ENCODE measurements around the gene FALEC. TPM values are rescaled to one million over a fixed set of nuclear protein-coding genes. Genes with fewer than 3 reads are reported as not detected.

Gene FALEC
- total RNA-seq, 1 experiment from 2014 or later, result 0.59 TPM

- peaks cover 15% of the 10 kb centered on the region for H3K4me1 Mint-ChIP-seq (ENCODE audit: low read depth, unreplicated experiment)
- H3K36me3 ChIP-seq (ENCODE audit: control insufficient read depth, insufficient read depth, low read length), result no peaks in the 10 kb centered on the region
- no peaks in the 10 kb centered on the region for H3K27me3 ChIP-seq (replicated peaks; ENCODE audit: control insufficient read depth, insufficient read depth, low read length)
- no peak overlapping the region for H3K4me3 ChIP-seq (ENCODE audit: low read depth, low read length)
- H3K9me3 Mint-ChIP-seq (ENCODE audit: unreplicated experiment), result no peaks in the 10 kb centered on the region
- POLR2A ChIA-PET, result interaction anchor here (1.0 to 1.8 kb wide), 6 partner anchors 10 to 20 kb away, joined by 3 to 8 read pairs (median 4); no protein-coding TSS in a partner anchor
- peaks cover 27% of the 10 kb centered on the region for H3K36me3 Mint-ChIP-seq (ENCODE audit: insufficient read depth, unreplicated experiment)
- peak overlapping the region; percentile 80 for H3K4me3 Mint-ChIP-seq (ENCODE audit: unreplicated experiment)
- no peaks in the 10 kb centered on the region for H3K27me3 Mint-ChIP-seq (ENCODE audit: insufficient read depth, unreplicated experiment)
- no peaks in the 10 kb centered on the region for H3K9me3 ChIP-seq
- TF ChIP-seq CTCF (IDR thresholded peaks at IDR 0.05; ENCODE audit: insufficient read depth in 1 of 2, low read depth in 1 of 2, low read length in 1 of 2, severe bottlenecking in 1 of 2, unreplicated experiment in 1 of 2), result no peak
- H3K4me1 ChIP-seq, result peaks cover 44% of the 10 kb centered on the region
- DNase-seq, result no peak
- intact Hi-C loops (cut with micrococcal nuclease; ENCODE audit: unreplicated experiment), result no loop called here
- peak overlapping the region; percentile 92 for H3K27ac Mint-ChIP-seq (ENCODE audit: unreplicated experiment)
- no TSS peak for BruUV-seq (replicated peaks)
- CTCF ChIA-PET, result interaction anchor here (0.6 to 1.9 kb wide), 5 partner anchors 8 to 263 kb away, joined by 3 to 11 read pairs (median 5); no protein-coding TSS in a partner anchor
These were observed 35.7 kb downstream of the FALEC start for GRCh38 chr1:150551051-150551783.

- Mint-ChIP-seq H3K9me3 (ENCODE audit: unreplicated experiment) (no peaks in the 10 kb centered on the region), H3K36me3 (ENCODE audit: insufficient read depth, unreplicated experiment) (peaks cover 21% of the 10 kb centered on the region), H3K27me3 (ENCODE audit: insufficient read depth, unreplicated experiment) (no peaks in the 10 kb centered on the region), H3K4me1 (ENCODE audit: low read depth, unreplicated experiment) (peaks cover 15% of the 10 kb centered on the region), H3K4me3 (ENCODE audit: unreplicated experiment) (peak overlapping the region; percentile 25), H3K27ac (ENCODE audit: unreplicated experiment) (peak overlapping the region; percentile 67)
- Histone ChIP-seq H3K27me3 (replicated peaks; ENCODE audit: control insufficient read depth, insufficient read depth, low read length) (no peaks in the 10 kb centered on the region), H3K4me1 (peaks cover 44% of the 10 kb centered on the region), H3K36me3 (ENCODE audit: control insufficient read depth, insufficient read depth, low read length) (no peaks in the 10 kb centered on the region), H3K9me3 (no peaks in the 10 kb centered on the region), H3K4me3 (ENCODE audit: low read depth, low read length) (no peak overlapping the region)
- ChIA-PET POLR2A (interaction anchor here (1.0 to 1.8 kb wide), 5 partner anchors 10 to 20 kb away, joined by 3 to 8 read pairs (median 4); no protein-coding TSS in a partner anchor), CTCF (interaction anchor here (0.6 to 1.9 kb wide), 6 partner anchors 8 to 263 kb away, joined by 3 to 11 read pairs (median 4); partner anchors contain the start of gene FALEC)
- intact Hi-C loops (cut with micrococcal nuclease; ENCODE audit: unreplicated experiment), result loop anchor here (1.0 kb wide), 1 partner anchor 9 kb away; no protein-coding TSS in a partner anchor
- no peak for DNase-seq
- BruUV-seq (replicated peaks), result no TSS peak
- TF ChIP-seq CTCF (IDR thresholded peaks at IDR 0.05; ENCODE audit: insufficient read depth in 1 of 2, low read depth in 1 of 2, low read length in 1 of 2, severe bottlenecking in 1 of 2, unreplicated experiment in 1 of 2), result no peak
These were observed 36.2 kb downstream of the FALEC start for GRCh38 chr1:150551784-150552127.

GRCh38 chr1:150552128-150552910, 36.8 kb downstream of the FALEC start:
- peaks cover 24% of the 10 kb centered on the region for H3K36me3 Mint-ChIP-seq (ENCODE audit: insufficient read depth, unreplicated experiment)
- peak overlapping the region; percentile 67 for H3K27ac Mint-ChIP-seq (ENCODE audit: unreplicated experiment)
- no peaks in the 10 kb centered on the region for H3K9me3 Mint-ChIP-seq (ENCODE audit: unreplicated experiment)
- ChIA-PET CTCF (interaction anchor here (0.6 to 1.9 kb wide), 4 partner anchors 16 to 262 kb away, joined by 3 to 11 read pairs (median 3); partner anchors contain the start of gene FALEC), POLR2A (interaction anchor here (0.7 to 1.8 kb wide), 4 partner anchors 9 to 27 kb away, joined by 3 to 8 read pairs (median 4); partner anchors contain the start of gene MCL1)
- H3K9me3 ChIP-seq, result no peaks in the 10 kb centered on the region
- H3K4me3 ChIP-seq (ENCODE audit: low read depth, low read length), result no peak overlapping the region
- H3K4me1 ChIP-seq, result peaks cover 44% of the 10 kb centered on the region
- no peaks in the 10 kb centered on the region for H3K27me3 Mint-ChIP-seq (ENCODE audit: insufficient read depth, unreplicated experiment)
- intact Hi-C loops (cut with micrococcal nuclease; ENCODE audit: unreplicated experiment), result loop anchor here (1.0 kb wide), 1 partner anchor 8 kb away; no protein-coding TSS in a partner anchor
- H3K27me3 ChIP-seq (replicated peaks; ENCODE audit: control insufficient read depth, insufficient read depth, low read length), result no peaks in the 10 kb centered on the region
- no TSS peak for BruUV-seq (replicated peaks)
- peaks cover 15% of the 10 kb centered on the region for H3K4me1 Mint-ChIP-seq (ENCODE audit: low read depth, unreplicated experiment)
- no peaks in the 10 kb centered on the region for H3K36me3 ChIP-seq (ENCODE audit: control insufficient read depth, insufficient read depth, low read length)
- TF ChIP-seq CTCF (IDR thresholded peaks at IDR 0.05; ENCODE audit: insufficient read depth in 1 of 2, low read depth in 1 of 2, low read length in 1 of 2, severe bottlenecking in 1 of 2, unreplicated experiment in 1 of 2), result no peak
- DNase-seq, result peak; percentile 82 to 85
- peak overlapping the region; percentile 25 for H3K4me3 Mint-ChIP-seq (ENCODE audit: unreplicated experiment)

All from Caco-2 (cell line).